Ascending aorta (tissue), 2 donors: Measurements from ENCODE around the gene KCNA10. TPM values are rescaled to one million over a fixed set of nuclear protein-coding genes. Genes with fewer than 3 reads are reported as not detected.

Experiments used
- DNase-seq, 2 donors: peaks; one replicate each; pipeline ENCODE4 v3.0.0-alpha.2; 2019; ENCODE audit warnings: low spot score in 2 of 2
- H3K27ac ChIP-seq, 2 donors: fragments of 200-600 bp; sonication (generic); one replicate each; pipeline ENCODE4 v1.5.1; 2016 to 2017; ENCODE audit warnings: mild to moderate bottlenecking in 1 of 2
- H3K27me3 ChIP-seq: fragments of 200-600 bp; sonication (generic); one replicate; pipeline ENCODE4 v1.5.1; 2017
- H3K36me3 ChIP-seq, 2 donors: fragments of 200-600 bp; sonication (generic); one replicate each; pipeline ENCODE4 v1.5.1; 2016
- H3K4me1 ChIP-seq, 2 donors: fragments of 200-600 bp; sonication (generic); one replicate each; pipeline ENCODE4 v1.5.1; 2016 to 2017; ENCODE audit warnings: mild to moderate bottlenecking in 1 of 2
- H3K4me3 ChIP-seq, 2 donors: fragments of 200-600 bp; sonication (generic); one replicate each; pipeline ENCODE4 v1.5.1; 2016 to 2017; ENCODE audit warnings: mild to moderate bottlenecking in 1 of 2
- H3K9me3 ChIP-seq, 2 donors: fragments of 200-600 bp; sonication (generic); one replicate each; pipeline ENCODE4 v1.5.1; 2016
- intact Hi-C: fragments of 100-400 bp; cut with DNase I; formaldehyde crosslinking; loops from one replicate; pipeline ENCODE4 v1.15.1; 2023
- total RNA-seq: library from RNA; depleted of rRNA; stranded (reverse); fragments of >200 nt; gene quantifications from one replicate; pipeline ENCODE4 v1.1.0, GENCODE V29; 2016
- TF ChIP-seq, protein P1 (sequence below), 3 experiments: fragments of 200-600 bp in 2 of 3; fragments of 450-650 bp in 1 of 3; sonication (generic) in 2 of 3; IDR thresholded peaks; one replicate each; pipeline ENCODE4 v1.5.1; 2016 to 2019; ENCODE audit warnings: antibody characterized with exemption in 3 of 3, mild to moderate bottlenecking in 1 of 3, moderate library complexity in 1 of 3

Gene KCNA10
- total RNA-seq, 1 donor from 2014 or later, result not detected

DNA sequence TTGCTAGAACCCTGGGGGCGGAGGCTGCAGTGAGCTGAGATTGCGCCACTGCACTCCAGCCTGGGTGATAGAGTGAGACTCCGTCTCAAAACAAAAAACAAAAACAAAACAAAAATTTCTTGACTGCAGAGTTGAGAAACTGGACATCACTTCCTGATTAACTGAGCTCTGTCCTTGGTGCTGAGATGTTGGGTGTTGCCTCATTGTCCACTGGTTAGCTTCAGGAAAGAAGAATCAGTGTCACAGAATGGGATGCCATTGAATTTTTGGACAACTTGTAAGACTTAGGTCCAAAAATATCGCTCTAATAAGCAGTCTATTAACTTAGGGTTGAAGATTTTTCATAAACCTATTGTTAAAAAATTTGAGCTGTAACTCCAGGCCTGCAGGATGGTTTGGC lies 23.8 kb upstream of the KCNA10 start:
- no peak for DNase-seq
- TF ChIP-seq, protein P1, sequence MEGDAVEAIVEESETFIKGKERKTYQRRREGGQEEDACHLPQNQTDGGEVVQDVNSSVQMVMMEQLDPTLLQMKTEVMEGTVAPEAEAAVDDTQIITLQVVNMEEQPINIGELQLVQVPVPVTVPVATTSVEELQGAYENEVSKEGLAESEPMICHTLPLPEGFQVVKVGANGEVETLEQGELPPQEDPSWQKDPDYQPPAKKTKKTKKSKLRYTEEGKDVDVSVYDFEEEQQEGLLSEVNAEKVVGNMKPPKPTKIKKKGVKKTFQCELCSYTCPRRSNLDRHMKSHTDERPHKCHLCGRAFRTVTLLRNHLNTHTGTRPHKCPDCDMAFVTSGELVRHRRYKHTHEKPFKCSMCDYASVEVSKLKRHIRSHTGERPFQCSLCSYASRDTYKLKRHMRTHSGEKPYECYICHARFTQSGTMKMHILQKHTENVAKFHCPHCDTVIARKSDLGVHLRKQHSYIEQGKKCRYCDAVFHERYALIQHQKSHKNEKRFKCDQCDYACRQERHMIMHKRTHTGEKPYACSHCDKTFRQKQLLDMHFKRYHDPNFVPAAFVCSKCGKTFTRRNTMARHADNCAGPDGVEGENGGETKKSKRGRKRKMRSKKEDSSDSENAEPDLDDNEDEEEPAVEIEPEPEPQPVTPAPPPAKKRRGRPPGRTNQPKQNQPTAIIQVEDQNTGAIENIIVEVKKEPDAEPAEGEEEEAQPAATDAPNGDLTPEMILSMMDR (IDR thresholded peaks at IDR 0.05), result no peak
- no peak overlapping the region for H3K27ac ChIP-seq
- no peaks in the 10 kb centered on the region for H3K4me1 ChIP-seq
- no peaks in the 10 kb centered on the region for H3K9me3 ChIP-seq
- intact Hi-C loops, result no loop called here
- no peaks in the 10 kb centered on the region for H3K36me3 ChIP-seq
- no peaks in the 10 kb centered on the region for H3K27me3 ChIP-seq
- H3K4me3 ChIP-seq, result no peak overlapping the region

DNA sequence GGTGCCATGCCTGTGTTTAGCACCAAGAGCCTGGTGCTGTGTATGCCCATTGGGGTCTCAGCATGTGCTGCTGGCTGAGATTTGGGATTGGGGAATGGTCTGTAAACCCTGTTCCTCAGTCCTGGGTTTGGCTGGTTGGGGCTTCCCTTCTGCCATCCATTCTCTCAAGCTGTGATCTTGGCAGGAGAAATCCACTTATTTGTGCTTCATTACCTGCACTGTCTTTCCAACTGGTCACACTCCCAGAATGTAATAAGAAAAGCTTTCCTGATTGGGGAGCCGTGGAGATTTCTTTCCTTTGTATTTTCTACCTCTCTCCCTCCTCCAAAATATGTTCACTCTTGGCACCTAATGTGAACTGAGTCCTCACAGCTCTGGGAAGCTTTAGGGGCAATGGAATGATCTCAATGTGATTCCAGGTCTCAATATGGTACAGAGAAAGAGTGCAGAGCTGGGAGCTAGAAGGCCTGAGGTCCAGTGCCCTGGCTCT lies 23.0 kb upstream of the KCNA10 start:
- Histone ChIP-seq H3K27ac (no peak overlapping the region), H3K4me3 (no peak overlapping the region), H3K9me3 (no peaks in the 10 kb centered on the region), H3K36me3 (no peaks in the 10 kb centered on the region), H3K4me1 (no peaks in the 10 kb centered on the region), H3K27me3 (no peaks in the 10 kb centered on the region)
- DNase-seq, result no peak
- intact Hi-C loops, result no loop called here
- TF ChIP-seq, protein P1 (IDR thresholded peaks at IDR 0.05), result no peak

DNA sequence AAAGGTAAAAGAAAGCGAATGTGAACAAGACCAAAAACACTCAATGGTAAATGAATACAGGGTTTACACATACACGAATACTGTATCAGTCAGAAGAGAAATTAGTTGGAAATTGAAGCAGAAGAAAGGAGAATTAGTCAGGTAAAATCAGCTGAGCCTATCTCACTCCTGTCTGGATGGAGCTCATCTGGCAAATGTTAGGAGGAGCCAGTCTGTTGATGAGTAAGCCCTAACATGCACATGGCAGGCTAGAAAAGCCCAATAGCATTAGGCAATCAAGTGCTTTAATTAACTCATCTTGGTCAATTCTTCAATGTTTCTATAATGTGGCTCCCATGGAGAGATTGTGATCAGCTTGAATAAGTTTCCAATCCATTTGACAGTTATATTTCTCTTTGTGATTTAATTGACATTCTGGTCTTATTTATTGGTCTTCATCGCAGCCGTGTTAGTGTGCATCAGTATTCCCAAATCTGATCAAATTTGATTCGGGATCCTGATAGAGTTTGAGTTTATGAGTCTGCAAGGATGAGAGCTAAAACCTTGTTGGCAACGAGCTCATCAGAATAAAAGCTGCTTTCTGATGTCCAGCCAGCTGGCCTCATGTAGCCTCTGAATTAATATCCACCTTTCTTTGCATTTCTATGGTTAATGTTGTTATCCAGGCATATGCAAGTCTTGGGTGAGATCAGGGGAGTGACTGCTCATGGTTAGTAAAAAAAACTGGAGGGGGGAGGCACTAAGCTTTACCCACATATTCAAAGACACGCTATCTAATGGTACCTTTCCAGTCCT lies 22.1 kb upstream of the KCNA10 start:
- Histone ChIP-seq H3K27me3 (no peaks in the 10 kb centered on the region), H3K36me3 (no peaks in the 10 kb centered on the region), H3K4me3 (no peak overlapping the region), H3K4me1 (no peaks in the 10 kb centered on the region), H3K27ac (no peak overlapping the region), H3K9me3 (no peaks in the 10 kb centered on the region)
- DNase-seq, result no peak
- intact Hi-C loops, result no loop called here
- TF ChIP-seq, protein P1 (IDR thresholded peaks at IDR 0.05), result no peak

DNA sequence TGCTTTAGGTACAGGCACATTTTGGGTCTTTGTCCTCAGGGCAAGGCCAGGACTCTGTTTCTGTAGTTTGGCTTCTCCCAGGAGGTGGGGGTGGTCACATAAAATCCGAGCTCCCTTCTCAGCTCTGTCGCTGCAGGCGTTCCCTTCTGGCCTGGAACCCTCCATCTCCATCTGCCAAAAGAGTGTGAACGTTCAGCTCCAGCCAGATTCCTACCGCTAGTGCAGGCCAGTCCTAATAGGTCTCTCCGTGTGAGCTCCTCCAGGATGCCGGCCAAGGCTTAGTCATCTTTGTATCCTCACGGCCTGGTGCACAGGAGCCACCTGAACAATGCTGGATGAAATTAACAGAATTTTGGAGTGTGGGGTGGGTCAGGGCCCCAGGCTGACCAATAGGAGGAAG lies 19.9 kb upstream of the KCNA10 start:
- H3K4me3 ChIP-seq, result no peak overlapping the region
- DNase-seq, result no peak
- TF ChIP-seq, protein P1 (IDR thresholded peaks at IDR 0.05), result no peak
- H3K27ac ChIP-seq, result no peak overlapping the region
- H3K9me3 ChIP-seq, result no peaks in the 10 kb centered on the region
- no peaks in the 10 kb centered on the region for H3K27me3 ChIP-seq
- H3K36me3 ChIP-seq, result no peaks in the 10 kb centered on the region
- intact Hi-C loops, result no loop called here
- no peaks in the 10 kb centered on the region for H3K4me1 ChIP-seq

DNA sequence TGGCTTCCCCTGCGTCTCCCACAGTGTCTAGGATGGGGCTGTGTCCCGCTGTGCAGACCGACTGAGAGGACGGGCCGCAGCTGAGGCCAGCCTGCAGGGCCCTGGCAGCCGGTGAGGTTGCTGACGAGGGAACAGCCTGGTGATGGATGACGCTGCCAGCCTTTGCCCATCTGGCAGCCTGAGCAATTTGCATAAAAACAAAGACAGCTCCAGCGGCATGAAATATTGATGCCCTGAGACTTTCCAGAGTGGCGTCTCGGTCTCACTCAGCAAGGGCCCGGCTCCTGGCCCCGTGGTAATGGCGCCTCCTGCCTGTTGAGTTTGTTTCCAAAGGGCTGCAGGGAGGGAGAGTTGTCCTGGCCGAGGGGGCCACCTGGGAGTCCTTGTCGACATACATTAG lies 19.1 kb upstream of the KCNA10 start:
- Histone ChIP-seq H3K4me3 (no peak overlapping the region), H3K27me3 (no peaks in the 10 kb centered on the region), H3K36me3 (no peaks in the 10 kb centered on the region), H3K9me3 (no peaks in the 10 kb centered on the region), H3K27ac (no peak overlapping the region), H3K4me1 (no peaks in the 10 kb centered on the region)
- no peak for DNase-seq
- TF ChIP-seq, protein P1 (IDR thresholded peaks at IDR 0.05), result no peak
- intact Hi-C loops, result no loop called here
